Measurements from ENCODE around the gene NTN3.
A peak's percentile ranks its signal among the peaks of the same experiment; 100 is the strongest.

The NTN3 gene

DNA sequence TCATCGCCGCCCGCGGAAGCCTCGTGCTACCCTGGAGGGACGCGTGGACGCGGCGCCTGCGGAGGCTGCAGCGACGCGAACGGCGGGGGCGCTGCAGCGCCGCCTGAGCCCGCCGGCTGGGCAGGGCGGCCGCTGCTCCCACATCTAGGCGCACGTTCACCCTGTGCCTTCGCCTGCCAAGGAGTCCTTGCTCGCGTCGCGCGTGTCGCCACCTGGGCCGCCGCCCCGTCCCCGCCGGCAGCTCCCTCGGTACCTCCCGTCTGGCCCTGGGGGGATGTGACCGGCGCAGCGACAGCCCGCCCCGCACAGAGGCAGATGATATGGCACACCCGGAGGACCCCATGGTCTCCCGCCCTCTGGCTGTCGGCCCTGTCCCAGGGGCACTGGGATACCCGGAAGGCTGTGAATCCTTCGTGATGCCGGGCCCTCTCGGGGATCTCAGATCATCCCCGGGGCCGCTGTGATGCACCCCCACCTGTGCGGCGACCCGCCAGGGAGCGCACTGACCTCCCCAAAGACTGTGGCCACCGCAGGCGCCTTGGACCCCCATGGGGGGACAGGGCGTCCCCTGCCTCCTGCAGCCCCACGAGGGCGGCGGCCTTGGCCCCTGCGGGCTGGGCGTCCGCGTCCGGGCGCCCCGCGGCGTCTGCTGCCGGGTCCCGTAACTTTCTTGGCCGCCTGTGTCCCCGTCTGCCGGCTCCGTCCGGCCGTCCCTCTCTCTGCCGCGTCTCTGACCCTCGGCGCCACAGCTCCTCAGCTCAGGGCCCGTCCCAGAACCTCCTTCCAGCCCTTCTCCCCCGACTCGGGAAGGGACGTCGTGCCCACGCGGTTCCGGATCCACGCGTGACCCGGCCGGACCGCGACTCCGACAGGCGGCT lies 3.1 kb downstream of the NTN3 start:
- H3K27ac ChIP-seq (ENCODE audit: low read depth, low read length), result peak overlapping the region; percentile 84
- peaks cover 21% of the 10 kb centered on the region; the same call in 1 of the 2 replicates for H4K20me1 ChIP-seq (ENCODE audit: control insufficient read depth, insufficient read depth, low read depth, low read length)
- peak overlapping the region; percentile 92 for H3K4me2 ChIP-seq (ENCODE audit: low read length)
- peaks cover 12% of the 10 kb centered on the region for H3F3A ChIP-seq (ENCODE audit: control insufficient read depth, insufficient read depth)
- peaks cover 64% of the 10 kb centered on the region for H3K79me2 ChIP-seq (ENCODE audit: control insufficient read depth, low read length)
- TF ChIP-seq, protein P1, sequence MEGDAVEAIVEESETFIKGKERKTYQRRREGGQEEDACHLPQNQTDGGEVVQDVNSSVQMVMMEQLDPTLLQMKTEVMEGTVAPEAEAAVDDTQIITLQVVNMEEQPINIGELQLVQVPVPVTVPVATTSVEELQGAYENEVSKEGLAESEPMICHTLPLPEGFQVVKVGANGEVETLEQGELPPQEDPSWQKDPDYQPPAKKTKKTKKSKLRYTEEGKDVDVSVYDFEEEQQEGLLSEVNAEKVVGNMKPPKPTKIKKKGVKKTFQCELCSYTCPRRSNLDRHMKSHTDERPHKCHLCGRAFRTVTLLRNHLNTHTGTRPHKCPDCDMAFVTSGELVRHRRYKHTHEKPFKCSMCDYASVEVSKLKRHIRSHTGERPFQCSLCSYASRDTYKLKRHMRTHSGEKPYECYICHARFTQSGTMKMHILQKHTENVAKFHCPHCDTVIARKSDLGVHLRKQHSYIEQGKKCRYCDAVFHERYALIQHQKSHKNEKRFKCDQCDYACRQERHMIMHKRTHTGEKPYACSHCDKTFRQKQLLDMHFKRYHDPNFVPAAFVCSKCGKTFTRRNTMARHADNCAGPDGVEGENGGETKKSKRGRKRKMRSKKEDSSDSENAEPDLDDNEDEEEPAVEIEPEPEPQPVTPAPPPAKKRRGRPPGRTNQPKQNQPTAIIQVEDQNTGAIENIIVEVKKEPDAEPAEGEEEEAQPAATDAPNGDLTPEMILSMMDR (IDR thresholded peaks at IDR 0.05; ENCODE audit: low read depth, low read length, poor library complexity, severe bottlenecking), result peak; percentile 40
- no peak for TF ChIP-seq EZH2phosphoT487 (IDR thresholded peaks at IDR 0.05; ENCODE audit: borderline replicate concordance, low read length)
- no peaks in the 10 kb centered on the region for H3K27me3 ChIP-seq (ENCODE audit: control insufficient read depth, low read length)
- peaks cover 8% of the 10 kb centered on the region for H3K36me3 ChIP-seq (ENCODE audit: control insufficient read depth, low read length)
- no peaks in the 10 kb centered on the region for H3K9me2 ChIP-seq (replicated peaks; ENCODE audit: control insufficient read depth, low read length)
- peaks cover 59% of the 10 kb centered on the region for H3K4me1 ChIP-seq (ENCODE audit: control insufficient read depth, low read length)
- peak overlapping the region; percentile 97 for H3K4me3 ChIP-seq (ENCODE audit: low read length)
- no peaks in the 10 kb centered on the region for H3K9me3 ChIP-seq (ENCODE audit: control insufficient read depth, insufficient read depth, low read length)

DNA sequence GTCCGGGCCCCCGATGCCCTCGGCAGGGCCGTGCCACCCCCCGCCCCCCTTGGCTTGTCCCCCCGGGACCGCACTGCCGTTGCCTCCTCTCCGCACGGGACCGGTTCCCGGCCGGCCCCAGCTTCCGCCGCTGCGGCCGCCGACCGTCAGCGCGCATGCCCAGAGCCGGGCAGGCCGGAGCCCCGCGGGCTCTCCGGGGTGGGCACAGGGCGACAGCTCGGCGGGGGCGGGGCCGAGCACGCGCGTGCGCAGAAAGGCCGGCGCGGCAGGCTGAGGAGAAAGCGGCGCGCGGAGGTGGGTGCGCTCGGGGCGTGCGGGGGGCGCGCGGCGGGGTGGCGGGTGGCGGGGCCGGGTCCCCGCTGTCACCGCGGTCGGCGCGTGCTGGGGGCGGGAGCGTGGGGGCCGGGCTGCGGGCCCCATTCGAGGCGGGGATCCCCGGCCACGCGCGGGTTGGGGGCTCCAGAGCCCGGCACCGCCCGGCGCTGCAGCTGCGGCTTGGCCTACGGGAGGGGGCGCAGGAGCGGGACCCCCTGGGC lies 3.8 kb downstream of the NTN3 start, which contains the start of gene TBC1D24:
TBC1D24 (plus strand) TSS at position 251 of the 536 bp plus-strand sequence. CDS start 21,022 bp downstream, outside the sequence.
- H4K20me1 ChIP-seq (ENCODE audit: control insufficient read depth, insufficient read depth, low read depth, low read length), result peaks cover 21% of the 10 kb centered on the region; the same call in 1 of the 2 replicates
- H3F3A ChIP-seq (ENCODE audit: control insufficient read depth, insufficient read depth), result peaks cover 10% of the 10 kb centered on the region
- H3K9me2 ChIP-seq (replicated peaks; ENCODE audit: control insufficient read depth, low read length), result no peaks in the 10 kb centered on the region
- H3K4me1 ChIP-seq (ENCODE audit: control insufficient read depth, low read length), result peaks cover 52% of the 10 kb centered on the region
- TF ChIP-seq, protein P1 (IDR thresholded peaks at IDR 0.05; ENCODE audit: low read depth, low read length, poor library complexity, severe bottlenecking), result no peak
- TF ChIP-seq EZH2phosphoT487 (IDR thresholded peaks at IDR 0.05; ENCODE audit: borderline replicate concordance, low read length), result no peak
- H3K4me3 ChIP-seq (ENCODE audit: low read length), result peak within 1 kb of the TSS; percentile 97
- no peaks in the 10 kb centered on the region for H3K9me3 ChIP-seq (ENCODE audit: control insufficient read depth, insufficient read depth, low read length)
- H3K4me2 ChIP-seq (ENCODE audit: low read length), result peak within 1 kb of the TSS; percentile 92
- peak within 1 kb of the TSS; percentile 84 for H3K27ac ChIP-seq (ENCODE audit: low read depth, low read length)
- H3K27me3 ChIP-seq (ENCODE audit: control insufficient read depth, low read length), result no peaks in the 10 kb centered on the region
- peaks cover 8% of the 10 kb centered on the region for H3K36me3 ChIP-seq (ENCODE audit: control insufficient read depth, low read length)
- H3K79me2 ChIP-seq (ENCODE audit: control insufficient read depth, low read length), result peaks cover 71% of the 10 kb centered on the region

DNA sequence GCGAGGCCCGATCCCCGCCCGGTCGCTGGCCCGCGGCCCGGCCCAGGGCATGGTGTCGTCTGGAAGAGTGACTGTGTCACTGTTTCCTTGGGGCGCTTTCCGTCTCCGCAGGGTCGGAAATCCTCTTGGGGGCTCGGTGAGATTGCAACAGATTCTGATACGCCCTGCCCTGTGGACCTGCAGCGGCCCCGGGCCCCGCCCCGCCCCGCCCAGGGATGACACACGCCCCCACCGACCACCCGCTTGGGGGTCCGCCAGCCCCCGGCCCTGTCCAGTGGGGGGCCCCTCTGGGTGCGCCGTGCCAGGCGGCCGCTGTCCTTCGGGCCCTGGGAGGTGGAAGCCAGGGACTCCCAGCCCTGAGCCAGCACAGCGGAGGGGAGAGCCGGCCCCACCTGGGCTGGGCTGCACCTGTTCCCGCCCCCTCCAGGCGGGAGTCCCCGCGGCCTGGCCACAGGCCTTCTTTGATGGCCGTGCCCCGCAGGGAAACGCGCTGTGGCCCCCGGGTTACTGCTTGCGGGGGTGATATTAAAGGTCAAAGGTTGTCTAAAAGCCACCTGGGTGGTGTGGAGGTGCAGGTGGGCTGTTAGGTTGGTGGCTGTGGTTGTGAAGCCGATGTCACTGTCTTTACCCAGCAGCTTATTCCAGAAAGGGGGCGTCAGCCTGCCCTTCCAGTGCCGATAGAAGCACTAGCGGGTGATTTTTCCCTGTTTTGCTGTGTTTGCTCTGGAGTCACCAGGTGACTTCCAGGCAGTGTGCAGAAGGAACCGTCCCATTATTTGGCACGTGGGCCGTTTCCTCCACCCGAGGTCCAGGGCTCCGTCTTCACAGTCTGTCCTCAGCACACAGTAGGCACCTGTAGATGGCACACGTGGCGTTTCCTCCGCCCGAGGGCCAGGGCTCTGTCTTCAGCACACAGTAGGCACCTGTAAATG lies 4.6 kb downstream of the NTN3 start:
- no peaks in the 10 kb centered on the region for H3K9me2 ChIP-seq (replicated peaks; ENCODE audit: control insufficient read depth, low read length)
- H3K79me2 ChIP-seq (ENCODE audit: control insufficient read depth, low read length), result peaks cover 78% of the 10 kb centered on the region
- H3K27me3 ChIP-seq (ENCODE audit: control insufficient read depth, low read length), result no peaks in the 10 kb centered on the region
- H3K36me3 ChIP-seq (ENCODE audit: control insufficient read depth, low read length), result peaks cover 11% of the 10 kb centered on the region
- H4K20me1 ChIP-seq (ENCODE audit: control insufficient read depth, insufficient read depth, low read depth, low read length), result peaks cover 21% of the 10 kb centered on the region; the same call in 1 of the 2 replicates
- peak overlapping the region; percentile 88 for H3K4me2 ChIP-seq (ENCODE audit: low read length)
- H3K27ac ChIP-seq (ENCODE audit: low read depth, low read length), result no peak overlapping the region
- TF ChIP-seq EZH2phosphoT487 (IDR thresholded peaks at IDR 0.05; ENCODE audit: borderline replicate concordance, low read length), result no peak
- TF ChIP-seq, protein P1 (IDR thresholded peaks at IDR 0.05; ENCODE audit: low read depth, low read length, poor library complexity, severe bottlenecking), result peak; percentile 20
- H3K9me3 ChIP-seq (ENCODE audit: control insufficient read depth, insufficient read depth, low read length), result no peaks in the 10 kb centered on the region
- peak overlapping the region; percentile 82 for H3K4me3 ChIP-seq (ENCODE audit: low read length)
- peaks cover 44% of the 10 kb centered on the region for H3K4me1 ChIP-seq (ENCODE audit: control insufficient read depth, low read length)
- H3F3A ChIP-seq (ENCODE audit: control insufficient read depth, insufficient read depth), result peaks cover 3% of the 10 kb centered on the region; the same call in 1 of the 2 replicates
